Measurements from ENCODE around the gene OR14I1. TPM values are rescaled to one million over a fixed set of nuclear protein-coding genes. Genes with fewer than 3 reads are reported as not detected.
A peak's percentile ranks its signal among the peaks of the same experiment; 100 is the strongest.

Gene OR14I1
- total RNA-seq, 4 donors from 2014 or later, result not detected

DNA sequence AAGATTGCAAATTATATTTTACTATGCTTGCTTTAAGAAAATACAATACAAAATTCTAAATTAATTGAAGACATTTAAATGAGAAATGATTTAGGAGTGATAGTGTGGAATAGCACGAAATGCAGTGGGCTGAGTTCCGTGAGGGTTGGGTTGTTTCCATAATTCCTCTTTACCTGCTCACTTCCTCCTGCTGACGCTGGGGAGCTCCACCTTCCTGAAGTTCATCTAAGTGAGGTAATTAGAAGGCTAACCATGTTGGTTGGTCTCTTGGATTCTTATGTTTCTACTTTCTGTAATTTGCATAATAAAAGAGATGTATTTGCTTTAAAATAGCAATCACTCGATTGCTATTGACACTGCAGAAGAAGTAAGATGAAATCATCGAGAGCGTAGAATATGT, 4.7 kb downstream of the OR14I1 start:
- H3K4me3 ChIP-seq, result no peak overlapping the region
- no peak for DNase-seq
- no peaks in the 10 kb centered on the region for H3K9me3 ChIP-seq
- TF ChIP-seq EP300 (IDR thresholded peaks at IDR 0.05; ENCODE audit: low read depth), result no peak
- TF ChIP-seq, protein P1, sequence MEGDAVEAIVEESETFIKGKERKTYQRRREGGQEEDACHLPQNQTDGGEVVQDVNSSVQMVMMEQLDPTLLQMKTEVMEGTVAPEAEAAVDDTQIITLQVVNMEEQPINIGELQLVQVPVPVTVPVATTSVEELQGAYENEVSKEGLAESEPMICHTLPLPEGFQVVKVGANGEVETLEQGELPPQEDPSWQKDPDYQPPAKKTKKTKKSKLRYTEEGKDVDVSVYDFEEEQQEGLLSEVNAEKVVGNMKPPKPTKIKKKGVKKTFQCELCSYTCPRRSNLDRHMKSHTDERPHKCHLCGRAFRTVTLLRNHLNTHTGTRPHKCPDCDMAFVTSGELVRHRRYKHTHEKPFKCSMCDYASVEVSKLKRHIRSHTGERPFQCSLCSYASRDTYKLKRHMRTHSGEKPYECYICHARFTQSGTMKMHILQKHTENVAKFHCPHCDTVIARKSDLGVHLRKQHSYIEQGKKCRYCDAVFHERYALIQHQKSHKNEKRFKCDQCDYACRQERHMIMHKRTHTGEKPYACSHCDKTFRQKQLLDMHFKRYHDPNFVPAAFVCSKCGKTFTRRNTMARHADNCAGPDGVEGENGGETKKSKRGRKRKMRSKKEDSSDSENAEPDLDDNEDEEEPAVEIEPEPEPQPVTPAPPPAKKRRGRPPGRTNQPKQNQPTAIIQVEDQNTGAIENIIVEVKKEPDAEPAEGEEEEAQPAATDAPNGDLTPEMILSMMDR (IDR thresholded peaks at IDR 0.05), result peak in 3 of 5 experiments; percentile 20 to 38 (median 24)
- no peak for TF ChIP-seq POLR2AphosphoS5 (IDR thresholded peaks at IDR 0.05)
- H3K4me1 ChIP-seq, result peaks cover 0 to 7% (median 2%) of the 10 kb centered on the region in 4 donors
- whole genome bisulfite sequencing, 2 donors (ENCODE audit: low coverage in 1 of 2), result 65 to 70% methylated on average over 6 of the region's 6 CpGs
- no peak overlapping the region for H3K27ac ChIP-seq
- in situ Hi-C loops (cut with MboI; ENCODE audit: low pct_ligation_motif_present in 1 of 4, low pct_unique_long_range_greater_than_20kb in 1 of 4, low sequenced_read_pairs in 3 of 4), result no loop called here
- no peaks in the 10 kb centered on the region for H3K36me3 ChIP-seq
- H3K27me3 ChIP-seq, result no peaks in the 10 kb centered on the region
- intact Hi-C loops (cut with DNase I; ENCODE audit: low total_unique reads), result no loop called here

DNA sequence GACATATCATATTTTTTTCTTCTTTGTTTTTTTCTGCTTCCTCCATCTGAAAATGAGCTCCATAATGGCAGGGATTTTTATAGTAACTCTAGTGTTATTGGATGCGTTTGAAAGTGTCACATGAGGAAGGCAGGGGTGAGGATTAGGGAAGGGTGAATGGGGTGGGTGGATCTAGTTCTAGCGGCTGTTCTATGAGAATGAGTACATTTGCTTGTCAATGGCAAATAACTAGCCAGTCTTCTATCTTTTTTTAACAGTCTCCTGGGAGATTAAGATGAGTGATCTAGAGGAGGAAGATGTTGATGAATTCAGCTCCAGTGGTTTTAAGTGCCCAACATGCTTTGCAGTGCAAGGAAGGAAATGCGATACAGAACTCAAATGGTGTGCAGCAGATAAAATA, 5.8 kb downstream of the OR14I1 start:
- H3K4me1 ChIP-seq, result peaks cover 0 to 7% (median 2%) of the 10 kb centered on the region in 4 donors
- no peak overlapping the region for H3K27ac ChIP-seq
- WGBS, 2 donors (ENCODE audit: low coverage in 1 of 2), result 77 to 95% methylated on average over 3 of the region's 3 CpGs
- no peaks in the 10 kb centered on the region for H3K9me3 ChIP-seq
- TF ChIP-seq, protein P1 (IDR thresholded peaks at IDR 0.05), result no peak
- TF ChIP-seq POLR2A (IDR thresholded peaks at IDR 0.05), result no peak
- TF ChIP-seq EP300 (IDR thresholded peaks at IDR 0.05; ENCODE audit: low read depth), result no peak
- no peak for TF ChIP-seq POLR2AphosphoS5 (IDR thresholded peaks at IDR 0.05)
- no peaks in the 10 kb centered on the region for H3K27me3 ChIP-seq
- intact Hi-C loops (cut with DNase I; ENCODE audit: low total_unique reads), result no loop called here
- no peak overlapping the region for H3K4me3 ChIP-seq
- no peaks in the 10 kb centered on the region for H3K36me3 ChIP-seq
- DNase-seq, result no peak
- in situ Hi-C loops (cut with MboI; ENCODE audit: low pct_ligation_motif_present in 1 of 4, low pct_unique_long_range_greater_than_20kb in 1 of 4, low sequenced_read_pairs in 3 of 4), result no loop called here

DNA sequence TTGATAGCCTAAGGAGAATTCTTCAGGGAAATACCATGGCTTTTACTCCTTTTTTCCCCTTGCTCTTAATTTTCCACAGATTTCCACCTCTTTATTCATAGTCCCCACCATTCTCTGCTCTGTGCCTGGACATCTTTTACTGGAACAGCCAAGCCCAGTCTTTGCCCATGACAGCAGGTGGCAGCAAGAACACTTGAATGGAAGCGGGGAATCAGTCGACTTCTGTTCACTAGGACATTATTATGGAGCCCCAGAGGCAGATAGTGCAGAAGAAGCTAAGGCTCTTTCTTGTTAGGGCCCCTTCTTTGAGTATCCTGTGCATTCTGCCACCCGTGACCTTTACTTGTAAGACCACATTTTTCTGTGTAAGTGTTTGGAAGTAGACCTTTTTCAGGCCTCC, 6.3 kb downstream of the OR14I1 start:
- TF ChIP-seq EP300 (IDR thresholded peaks at IDR 0.05; ENCODE audit: low read depth), result no peak
- no peak for TF ChIP-seq POLR2A (IDR thresholded peaks at IDR 0.05)
- TF ChIP-seq, protein P1 (IDR thresholded peaks at IDR 0.05), result peak in 4 of 5 experiments; percentile 29 to 45 (median 44)
- no peak for TF ChIP-seq POLR2AphosphoS5 (IDR thresholded peaks at IDR 0.05)
- H3K27me3 ChIP-seq, result no peaks in the 10 kb centered on the region
- H3K9me3 ChIP-seq, result no peaks in the 10 kb centered on the region
- no peak overlapping the region for H3K4me3 ChIP-seq
- in situ Hi-C loops (cut with MboI; ENCODE audit: low pct_ligation_motif_present in 1 of 4, low pct_unique_long_range_greater_than_20kb in 1 of 4, low sequenced_read_pairs in 3 of 4) (no loop called here), intact Hi-C loops (cut with DNase I; ENCODE audit: low total_unique reads) (no loop called here)
- WGBS, 2 donors (ENCODE audit: low coverage in 1 of 2), result 0 to 60% methylated on average over 1 to 3 of the region's 3 CpGs
- no peaks in the 10 kb centered on the region for H3K36me3 ChIP-seq
- no peak overlapping the region for H3K27ac ChIP-seq
- H3K4me1 ChIP-seq, result peaks cover 0 to 7% (median 2%) of the 10 kb centered on the region in 4 donors
- DNase-seq, result peak; percentile 48

DNA sequence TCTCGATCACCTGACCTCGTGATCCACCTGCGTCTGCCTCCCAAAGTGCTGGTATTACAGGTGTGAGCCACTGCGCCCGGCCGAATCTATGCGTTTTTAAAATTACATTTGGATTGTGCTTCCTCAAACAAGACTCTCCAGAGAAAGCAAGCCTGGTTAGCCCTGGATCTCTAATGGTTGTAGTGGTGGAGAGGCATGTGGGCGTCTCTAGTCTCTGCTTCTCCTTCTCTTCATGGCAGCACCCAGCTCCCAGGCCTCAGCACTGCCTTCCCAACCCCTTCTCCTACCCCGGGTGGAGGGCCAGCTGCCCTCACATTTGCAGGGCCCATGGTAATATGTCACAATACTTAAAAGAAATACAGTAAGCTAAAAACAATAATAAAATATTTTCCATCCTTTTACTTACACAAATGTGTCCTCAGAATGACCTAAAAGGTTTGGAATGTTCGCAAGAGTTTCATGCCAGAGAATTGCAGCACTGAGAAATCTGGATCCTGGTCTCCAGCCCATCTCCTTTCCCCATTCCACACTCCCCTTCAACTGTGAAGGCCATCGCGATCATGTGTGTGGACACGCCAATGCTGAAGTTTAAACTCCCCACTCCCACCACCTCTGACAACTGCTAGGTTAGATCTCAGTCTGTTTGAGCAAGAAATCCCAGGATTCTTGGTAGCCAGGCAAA, 7.0 kb downstream of the OR14I1 start:
- WGBS, 2 donors (ENCODE audit: low coverage in 1 of 2), result 88 to 92% methylated on average over 10 to 13 of the region's 13 CpGs
- H3K4me3 ChIP-seq, result no peak overlapping the region
- TF ChIP-seq EP300 (IDR thresholded peaks at IDR 0.05; ENCODE audit: low read depth), result no peak
- TF ChIP-seq POLR2A (IDR thresholded peaks at IDR 0.05), result no peak
- no peak for TF ChIP-seq POLR2AphosphoS5 (IDR thresholded peaks at IDR 0.05)
- TF ChIP-seq, protein P1 (IDR thresholded peaks at IDR 0.05), result no peak
- in situ Hi-C loops (cut with MboI; ENCODE audit: low pct_ligation_motif_present in 1 of 4, low pct_unique_long_range_greater_than_20kb in 1 of 4, low sequenced_read_pairs in 3 of 4), result no loop called here
- H3K27me3 ChIP-seq, result no peaks in the 10 kb centered on the region
- H3K4me1 ChIP-seq, result peaks cover 0 to 7% (median 2%) of the 10 kb centered on the region in 4 donors
- no peak overlapping the region for H3K27ac ChIP-seq
- no peaks in the 10 kb centered on the region for H3K9me3 ChIP-seq
- intact Hi-C loops (cut with DNase I; ENCODE audit: low total_unique reads), result no loop called here
- no peak for DNase-seq
- no peaks in the 10 kb centered on the region for H3K36me3 ChIP-seq
